ENCODE measurements around the gene SMARCA2.

SMARCA2 gene

GRCh38 chr9:2132484-2133082, 117.4 kb downstream of the SMARCA2 start:
- TF ChIP-seq RAD21 (IDR thresholded peaks at IDR 0.05; ENCODE audit: low read depth) (peak; percentile 75), NFIC (IDR thresholded peaks at IDR 0.05) (no peak), YY1 (IDR thresholded peaks at IDR 0.05; ENCODE audit: low read depth) (no peak), EP300 (IDR thresholded peaks at IDR 0.05; ENCODE audit: borderline replicate concordance) (no peak)

GRCh38 chr9:2134391-2134790, 119.2 kb downstream of the SMARCA2 start:
- TF ChIP-seq YY1 (IDR thresholded peaks at IDR 0.05; ENCODE audit: low read depth) = no peak
- no peak for TF ChIP-seq EP300 (IDR thresholded peaks at IDR 0.05; ENCODE audit: borderline replicate concordance)
- TF ChIP-seq FOXM1 (IDR thresholded peaks at IDR 0.05; ENCODE audit: borderline replicate concordance, low read depth) = no peak
- no peak for TF ChIP-seq TCF12 (IDR thresholded peaks at IDR 0.05; ENCODE audit: low read depth)
- TF ChIP-seq TAF1 (IDR thresholded peaks at IDR 0.05; ENCODE audit: low read depth) = no peak
- no peak for TF ChIP-seq RAD21 (IDR thresholded peaks at IDR 0.05; ENCODE audit: low read depth)
- no peak for TF ChIP-seq ZBTB7A (IDR thresholded peaks at IDR 0.05; ENCODE audit: low read depth)
- TF ChIP-seq NFIC (IDR thresholded peaks at IDR 0.05) = no peak

GRCh38 chr9:2138646-2139045, 123.5 kb downstream of the SMARCA2 start:
- TF ChIP-seq MAX (IDR thresholded peaks at IDR 0.05) (no peak), YY1 (IDR thresholded peaks at IDR 0.05; ENCODE audit: low read depth) (no peak), USF1 (IDR thresholded peaks at IDR 0.05) (no peak), EP300 (IDR thresholded peaks at IDR 0.05; ENCODE audit: borderline replicate concordance) (no peak), ZBTB7A (IDR thresholded peaks at IDR 0.05; ENCODE audit: low read depth) (no peak), TAF1 (IDR thresholded peaks at IDR 0.05; ENCODE audit: low read depth) (no peak), TCF12 (IDR thresholded peaks at IDR 0.05; ENCODE audit: low read depth) (no peak), CEBPB (IDR thresholded peaks at IDR 0.05) (no peak), NFIC (IDR thresholded peaks at IDR 0.05) (no peak), RAD21 (IDR thresholded peaks at IDR 0.05; ENCODE audit: low read depth) (no peak)

GRCh38 chr9:2140600-2141223, 125.6 kb downstream of the SMARCA2 start:
- TF ChIP-seq RAD21 (IDR thresholded peaks at IDR 0.05; ENCODE audit: low read depth) = no peak
- TF ChIP-seq CEBPB (IDR thresholded peaks at IDR 0.05) = no peak

GRCh38 chr9:2142212-2142611, 127.1 kb downstream of the SMARCA2 start:
- TF ChIP-seq CEBPB (IDR thresholded peaks at IDR 0.05) = no peak
- TF ChIP-seq REST (IDR thresholded peaks at IDR 0.05; ENCODE audit: low read depth) = no peak
- TF ChIP-seq CREB1 (IDR thresholded peaks at IDR 0.05; ENCODE audit: low read depth) = no peak
- TF ChIP-seq RAD21 (IDR thresholded peaks at IDR 0.05; ENCODE audit: low read depth) = no peak
- TF ChIP-seq TAF1 (IDR thresholded peaks at IDR 0.05; ENCODE audit: low read depth) = no peak
- TF ChIP-seq FOXM1 (IDR thresholded peaks at IDR 0.05; ENCODE audit: borderline replicate concordance, low read depth) = no peak
- no peak for TF ChIP-seq EGR1 (IDR thresholded peaks at IDR 0.05)

- TF ChIP-seq USF1 (IDR thresholded peaks at IDR 0.05) = no peak
Measured at GRCh38 chr9:2144619-2145018, 129.5 kb downstream of the SMARCA2 start.

GRCh38 chr9:2145746-2146145, 130.6 kb downstream of the SMARCA2 start:
- no peak for TF ChIP-seq CREB1 (IDR thresholded peaks at IDR 0.05; ENCODE audit: low read depth)
- no peak for TF ChIP-seq NFIC (IDR thresholded peaks at IDR 0.05)
- TF ChIP-seq TCF12 (IDR thresholded peaks at IDR 0.05; ENCODE audit: low read depth) = no peak
- TF ChIP-seq ZBTB7A (IDR thresholded peaks at IDR 0.05; ENCODE audit: low read depth) = no peak
- TF ChIP-seq REST (IDR thresholded peaks at IDR 0.05; ENCODE audit: low read depth) = no peak
- TF ChIP-seq YY1 (IDR thresholded peaks at IDR 0.05; ENCODE audit: low read depth) = no peak
- TF ChIP-seq FOXM1 (IDR thresholded peaks at IDR 0.05; ENCODE audit: borderline replicate concordance, low read depth) = no peak
- TF ChIP-seq RAD21 (IDR thresholded peaks at IDR 0.05; ENCODE audit: low read depth) = no peak
- no peak for TF ChIP-seq TAF1 (IDR thresholded peaks at IDR 0.05; ENCODE audit: low read depth)
- TF ChIP-seq EGR1 (IDR thresholded peaks at IDR 0.05) = no peak
- no peak for TF ChIP-seq USF1 (IDR thresholded peaks at IDR 0.05)

All from Ishikawa (cell line).